HepG2 (cell line): ENCODE measurements around the gene PGAP3. TPM values are rescaled to one million over a fixed set of nuclear protein-coding genes. Genes with fewer than 3 reads are reported as not detected.

ENCODE experiments used
- ASH2L ChIP-seq: fragments of 300-600, 200-600 bp; sonication (generic); IDR thresholded peaks from 2 replicates; pipeline ENCODE4 v1.7.0; 2017; ENCODE audit warnings: low read depth, mild to moderate bottlenecking, moderate library complexity, mixed read lengths, low read length; ENCODE audit not compliant: insufficient read length
- BCL6 ChIP-seq: IDR thresholded peaks from 2 replicates; pipeline ENCODE4 v1.6.1; 2016; ENCODE audit warnings: missing genetic modification reagents, missing compliant biosample characterization
- CENPX ChIP-seq: sonication (generic); formaldehyde crosslinking; IDR thresholded peaks from 2 replicates; pipeline ENCODE4 v1.9.0; 2021; ENCODE audit warnings: mild to moderate bottlenecking, missing genetic modification reagents, moderate library complexity
- DR1 ChIP-seq: sonication (generic); formaldehyde crosslinking; IDR thresholded peaks from 2 replicates; pipeline ENCODE4 v1.8.0; 2021; ENCODE audit warnings: mild to moderate bottlenecking, missing genetic modification reagents, inconsistent platforms
- FLYWCH1 ChIP-seq: sonication (generic); formaldehyde crosslinking; IDR thresholded peaks from 2 replicates; pipeline ENCODE4 v1.8.1; 2023; ENCODE audit warnings: mild to moderate bottlenecking, missing genetic modification reagents
- GMEB1 ChIP-seq: sonication (generic); formaldehyde crosslinking; IDR thresholded peaks from 2 replicates; pipeline ENCODE4 v1.5.1; 2020; ENCODE audit warnings: missing genetic modification reagents, mild to moderate bottlenecking, borderline replicate concordance
- HBP1 ChIP-seq: IDR thresholded peaks from 2 replicates; pipeline ENCODE4 v1.6.1; 2016; ENCODE audit warnings: low read depth, control low read depth
- JUND ChIP-seq: sonication (generic); formaldehyde crosslinking; IDR thresholded peaks from 2 replicates; pipeline ENCODE4 v1.8.0; 2022; ENCODE audit warnings: mild to moderate bottlenecking, missing genetic modification reagents
- KLF13 ChIP-seq: sonication (generic); formaldehyde crosslinking; IDR thresholded peaks from 2 replicates; pipeline ENCODE4 v1.4.0; 2020; ENCODE audit warnings: mild to moderate bottlenecking, missing genetic modification reagents
- MXD4 ChIP-seq: IDR thresholded peaks from 2 replicates; pipeline ENCODE4 v1.6.1; 2016; ENCODE audit warnings: mild to moderate bottlenecking, missing biosample characterization, missing genetic modification reagents
- NPAS2 ChIP-seq: sonication (generic); formaldehyde crosslinking; IDR thresholded peaks from 2 replicates; pipeline ENCODE4 v1.8.0; 2022; ENCODE audit warnings: mild to moderate bottlenecking, missing genetic modification reagents, borderline replicate concordance
- PHF20 ChIP-seq: sonication (generic); formaldehyde crosslinking; IDR thresholded peaks from 2 replicates; pipeline ENCODE4 v1.5.0; 2020; ENCODE audit warnings: mild to moderate bottlenecking, missing genetic modification reagents
- PITX1 ChIP-seq: sonication (generic); formaldehyde crosslinking; IDR thresholded peaks from 2 replicates; pipeline ENCODE4 v1.5.1; 2020; ENCODE audit warnings: mild to moderate bottlenecking, missing genetic modification reagents
- TCF12 ChIP-seq, 2 experiments: fragments of 450-650 bp in 1 of 2; sonication (generic) in 1 of 2; formaldehyde crosslinking in 1 of 2; IDR thresholded peaks; 2 replicates each; pipeline versions ENCODE4 v1.6.1 to v1.8.0; 2017 to 2022; ENCODE audit warnings: antibody characterized with exemption in 1 of 2, mild to moderate bottlenecking in 1 of 2, missing genetic modification reagents in 1 of 2, moderate library complexity in 1 of 2
- ZNF24 ChIP-seq: fragments of 450-650 bp; IDR thresholded peaks from 2 replicates; pipeline ENCODE4 v1.6.1; 2017; ENCODE audit warnings: antibody characterized with exemption, mild to moderate bottlenecking
- ZNF253 ChIP-seq: sonication (generic); formaldehyde crosslinking; IDR thresholded peaks from 2 replicates; pipeline ENCODE4 v1.8.0; 2022; ENCODE audit warnings: mild to moderate bottlenecking, missing genetic modification reagents, borderline replicate concordance
- ZNF280B ChIP-seq: sonication (generic); formaldehyde crosslinking; IDR thresholded peaks from 2 replicates; pipeline ENCODE4 v1.5.0; 2020; ENCODE audit warnings: missing genetic modification reagents, mild to moderate bottlenecking, borderline replicate concordance
- ZNF547 ChIP-seq: sonication (generic); formaldehyde crosslinking; IDR thresholded peaks from 2 replicates; pipeline ENCODE4 v1.5.1; 2020; ENCODE audit warnings: mild to moderate bottlenecking, missing genetic modification reagents
- ZNF615 ChIP-seq: sonication (generic); formaldehyde crosslinking; IDR thresholded peaks from 2 replicates; pipeline ENCODE4 v1.5.0; 2020; ENCODE audit warnings: mild to moderate bottlenecking, missing genetic modification reagents, borderline replicate concordance
- polyA plus RNA-seq, 8 experiments: library from polyadenylated mRNA; depleted of rRNA in 3 of 8; stranded (reverse) in 7 of 8; unstranded in 1 of 8; fragments of >200 nt; fragmentation: Illumina TruSeq in 4 of 8; extraction: Trizol in 4 of 8; gene quantifications; 2 replicates each; pipeline versions ENCODE4 v1.2.1 to v1.2.3, GENCODE V29; 2011 to 2016; ENCODE audit warnings: low read depth in 4 of 8, missing spikeins in 1 of 8, mixed read lengths in 1 of 8; ENCODE audit not compliant: insufficient read depth in 1 of 8
- total RNA-seq, 5 experiments: library from RNA; depleted of rRNA; stranded (reverse); fragments of >200 nt; fragmentation: Illumina TruSeq; extraction: Trizol; gene quantifications; 2 replicates each; pipeline ENCODE4 v1.2.3, GENCODE V29; 2016; ENCODE audit warnings: low read depth in 1 of 5
- TF ChIP-seq, protein P1 (sequence below): sonication (generic); formaldehyde crosslinking; IDR thresholded peaks from 2 replicates; pipeline ENCODE4 v1.4.0; 2020; ENCODE audit warnings: missing genetic modification reagents, borderline replicate concordance

PGAP3 gene
- total and polyA plus RNA-seq, 2 of the 13 experiments (the other 11 are each of a cell fraction or from before 2014, with no cell fraction given) = 11.9 to 14.6 TPM

DNA sequence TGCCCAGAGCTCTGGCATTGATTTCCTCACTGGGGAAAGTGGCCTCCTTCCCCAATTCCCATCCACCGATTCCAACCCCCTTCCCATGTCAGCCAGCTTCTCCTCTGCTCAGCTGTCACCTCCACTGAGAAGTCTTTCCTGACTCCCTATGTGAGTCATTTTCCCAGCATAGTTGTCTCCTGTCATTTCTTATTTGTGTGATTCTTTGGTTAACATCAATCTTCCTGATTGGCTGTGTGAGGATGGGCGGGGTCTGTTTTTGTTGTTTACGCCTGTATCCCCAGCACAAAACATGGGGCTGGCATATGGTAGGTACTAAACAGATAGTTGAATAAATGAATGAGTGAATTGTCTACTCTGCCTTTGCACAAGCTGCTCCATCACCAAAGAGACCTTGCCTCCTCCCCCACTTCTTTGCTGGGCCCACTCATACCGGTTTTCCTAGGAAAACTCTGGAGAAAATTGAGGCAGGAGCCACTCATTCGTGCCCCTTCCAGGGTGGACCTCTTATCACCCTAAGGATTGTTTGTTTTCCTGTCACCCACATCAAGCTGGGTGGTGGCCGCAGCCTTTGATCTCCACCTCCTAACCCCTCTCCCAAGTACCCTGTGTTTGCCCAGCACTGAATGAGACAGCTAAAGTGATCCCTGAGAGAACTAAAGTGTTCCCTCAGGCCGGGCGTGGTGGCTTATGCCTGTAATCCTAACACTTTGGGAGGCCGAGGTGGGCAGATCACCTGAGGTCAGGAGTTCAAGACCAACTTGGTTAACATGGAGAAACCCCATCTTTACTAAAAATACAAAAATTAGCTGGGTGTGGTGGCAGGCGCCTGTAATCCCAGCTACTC is 48.7 kb upstream of the PGAP3 start (continued):
- TF ChIP-seq, protein P1, sequence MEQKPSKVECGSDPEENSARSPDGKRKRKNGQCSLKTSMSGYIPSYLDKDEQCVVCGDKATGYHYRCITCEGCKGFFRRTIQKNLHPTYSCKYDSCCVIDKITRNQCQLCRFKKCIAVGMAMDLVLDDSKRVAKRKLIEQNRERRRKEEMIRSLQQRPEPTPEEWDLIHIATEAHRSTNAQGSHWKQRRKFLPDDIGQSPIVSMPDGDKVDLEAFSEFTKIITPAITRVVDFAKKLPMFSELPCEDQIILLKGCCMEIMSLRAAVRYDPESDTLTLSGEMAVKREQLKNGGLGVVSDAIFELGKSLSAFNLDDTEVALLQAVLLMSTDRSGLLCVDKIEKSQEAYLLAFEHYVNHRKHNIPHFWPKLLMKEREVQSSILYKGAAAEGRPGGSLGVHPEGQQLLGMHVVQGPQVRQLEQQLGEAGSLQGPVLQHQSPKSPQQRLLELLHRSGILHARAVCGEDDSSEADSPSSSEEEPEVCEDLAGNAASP (CRISPR knock-in tag) = peak; percentile 87; the same call in 1 of the 2 replicates
- TF ChIP-seq ZNF253 (CRISPR knock-in tag) = no peak
- peak; percentile 18; the same call in 1 of the 2 replicates for TF ChIP-seq GMEB1 (CRISPR knock-in tag)
- 0 out of 2 replicates have a peak, but pooled peaks have one; percentile 24 for TF ChIP-seq JUND (CRISPR knock-in tag)
- peak; percentile 31 for TF ChIP-seq ASH2L
- TF ChIP-seq ZNF615 = peak; percentile 85; the same call in 1 of the 2 replicates
- TF ChIP-seq ZNF547 = peak; percentile 77; the same call in 1 of the 2 replicates
- peak; percentile 91 for TF ChIP-seq PITX1
- TF ChIP-seq ZNF24 = peak; percentile 67
- TF ChIP-seq MXD4 (CRISPR knock-in tag) = 0 out of 2 replicates have a peak, but pooled peaks have one; percentile 32
- TF ChIP-seq CENPX (CRISPR knock-in tag) = no peak
- TF ChIP-seq KLF13 (CRISPR knock-in tag) = no peak
- TF ChIP-seq NPAS2 (CRISPR knock-in tag) = no peak
- TF ChIP-seq HBP1 (CRISPR knock-in tag) = 0 out of 2 replicates have a peak, but pooled peaks have one; percentile 52
- TF ChIP-seq DR1 = no peak
- TF ChIP-seq TCF12 (IDR thresholded peaks at IDR 0.05) = no peak
- 0 out of 2 replicates have a peak, but pooled peaks have one; percentile 42 for TF ChIP-seq TCF12 (CRISPR knock-in tag; IDR thresholded peaks at IDR 0.05)
- TF ChIP-seq PHF20 (CRISPR knock-in tag) = no peak
- peak; percentile 73 for TF ChIP-seq BCL6 (CRISPR knock-in tag)
- no peak for TF ChIP-seq ZNF280B (CRISPR knock-in tag)
- no peak for TF ChIP-seq FLYWCH1 (CRISPR knock-in tag)
